ENCODE measurements around the gene CNTNAP2.

Gene CNTNAP2

DNA sequence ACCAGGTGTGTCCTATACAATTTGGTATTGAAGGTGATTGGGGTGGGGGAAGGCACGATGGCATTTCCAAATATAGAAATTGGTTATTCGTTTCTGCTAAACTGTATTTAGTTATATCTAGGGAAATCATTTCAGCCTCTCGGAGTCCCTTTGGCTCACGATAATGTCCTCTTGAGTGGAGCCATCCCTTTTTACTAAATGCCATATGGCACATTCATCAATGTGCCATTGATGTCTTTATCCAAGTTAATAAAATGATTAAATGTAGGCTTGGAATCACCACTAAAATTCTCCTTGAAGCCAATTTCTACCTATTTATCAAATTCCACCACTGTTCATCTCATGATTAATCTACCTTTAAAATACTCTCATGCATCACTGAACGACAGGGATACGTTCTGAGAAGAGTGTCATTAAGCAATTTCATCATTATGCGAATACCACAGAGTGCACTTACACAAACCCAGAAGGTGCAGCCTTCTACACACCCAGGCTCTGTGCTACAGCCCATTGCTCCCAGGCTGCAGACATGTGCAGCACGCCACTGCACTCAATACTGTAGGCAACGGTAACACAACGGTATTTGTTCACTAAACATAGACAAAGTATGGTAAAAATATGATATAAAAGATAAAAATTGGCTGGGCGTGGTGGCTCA is 2254.8 kb downstream of the CNTNAP2 start:
- no peak for TF ChIP-seq EZH2phosphoT487 (conservative IDR thresholded peaks at IDR 0.05; ENCODE audit: low read length)
- TF ChIP-seq, protein P1, sequence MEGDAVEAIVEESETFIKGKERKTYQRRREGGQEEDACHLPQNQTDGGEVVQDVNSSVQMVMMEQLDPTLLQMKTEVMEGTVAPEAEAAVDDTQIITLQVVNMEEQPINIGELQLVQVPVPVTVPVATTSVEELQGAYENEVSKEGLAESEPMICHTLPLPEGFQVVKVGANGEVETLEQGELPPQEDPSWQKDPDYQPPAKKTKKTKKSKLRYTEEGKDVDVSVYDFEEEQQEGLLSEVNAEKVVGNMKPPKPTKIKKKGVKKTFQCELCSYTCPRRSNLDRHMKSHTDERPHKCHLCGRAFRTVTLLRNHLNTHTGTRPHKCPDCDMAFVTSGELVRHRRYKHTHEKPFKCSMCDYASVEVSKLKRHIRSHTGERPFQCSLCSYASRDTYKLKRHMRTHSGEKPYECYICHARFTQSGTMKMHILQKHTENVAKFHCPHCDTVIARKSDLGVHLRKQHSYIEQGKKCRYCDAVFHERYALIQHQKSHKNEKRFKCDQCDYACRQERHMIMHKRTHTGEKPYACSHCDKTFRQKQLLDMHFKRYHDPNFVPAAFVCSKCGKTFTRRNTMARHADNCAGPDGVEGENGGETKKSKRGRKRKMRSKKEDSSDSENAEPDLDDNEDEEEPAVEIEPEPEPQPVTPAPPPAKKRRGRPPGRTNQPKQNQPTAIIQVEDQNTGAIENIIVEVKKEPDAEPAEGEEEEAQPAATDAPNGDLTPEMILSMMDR (IDR thresholded peaks at IDR 0.05; ENCODE audit: insufficient read depth, low read length, poor library complexity, severe bottlenecking): no peak
- Histone ChIP-seq H3K4me2 (ENCODE audit: low read depth, low read length, poor library complexity, severe bottlenecking) (no peak overlapping the region), H3K9me2 (replicated peaks; ENCODE audit: insufficient read depth, low read length) (no peaks in the 10 kb centered on the region), H2AFZ (ENCODE audit: low read depth, low read length, severe bottlenecking) (no peak overlapping the region), H3K9ac (ENCODE audit: low read length) (no peak overlapping the region), H3F3A (ENCODE audit: insufficient read depth) (no peaks in the 10 kb centered on the region), H3K27ac (ENCODE audit: low read depth, low read length) (no peak overlapping the region), H3K4me3 (ENCODE audit: insufficient read depth, low read length, poor library complexity, severe bottlenecking) (no peak overlapping the region), H3K9me3 (ENCODE audit: insufficient read depth, low read length) (no peaks in the 10 kb centered on the region), H3K79me2 (ENCODE audit: insufficient read depth, low read length) (no peaks in the 10 kb centered on the region), H3K27me3 (ENCODE audit: low read length) (no peaks in the 10 kb centered on the region), H4K20me1 (ENCODE audit: low read depth, low read length) (no peaks in the 10 kb centered on the region), H3K36me3 (ENCODE audit: low read length) (no peaks in the 10 kb centered on the region)

DNA sequence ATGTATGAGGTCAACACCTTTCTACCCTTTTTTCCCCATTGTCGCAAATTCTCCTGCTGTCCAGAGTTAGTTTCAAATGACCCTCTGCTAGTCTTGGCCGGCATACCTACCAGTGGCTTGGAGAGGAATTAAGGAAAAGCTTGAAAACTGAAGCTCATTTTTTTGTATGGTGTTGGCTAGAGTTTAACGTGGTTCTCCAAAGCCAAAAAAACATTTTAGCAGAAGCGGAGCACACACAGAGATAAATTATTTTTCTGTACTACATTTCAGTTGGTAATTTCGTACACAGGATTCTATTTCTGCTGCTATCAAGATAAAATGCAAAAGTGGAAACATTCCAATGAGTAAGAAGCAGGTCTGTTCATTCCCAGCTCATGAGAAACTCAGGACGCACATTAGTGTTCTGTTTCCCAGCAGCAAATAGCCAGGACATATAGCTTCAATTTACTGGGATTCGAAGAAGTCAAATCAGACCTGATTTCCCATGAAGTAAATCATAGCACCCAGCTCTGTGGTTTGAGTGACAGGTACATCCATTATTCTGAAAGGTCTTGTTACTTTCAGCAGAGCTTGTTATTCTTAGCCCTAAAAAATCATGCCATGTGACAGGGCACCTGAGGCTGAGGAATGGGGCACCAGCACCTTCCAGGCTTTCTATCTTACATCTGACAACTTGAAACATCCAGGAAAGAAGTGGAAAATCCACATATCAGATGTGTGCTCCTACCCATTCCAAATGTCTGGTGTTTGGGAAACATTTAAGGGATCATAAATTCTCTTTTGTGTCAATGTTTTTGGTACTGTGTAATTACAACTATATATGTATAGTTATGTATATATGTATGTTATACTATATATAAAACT is 2258.0 kb downstream of the CNTNAP2 start:
- no peak overlapping the region for H3K4me2 ChIP-seq (ENCODE audit: low read depth, low read length, poor library complexity, severe bottlenecking)
- H2AFZ ChIP-seq (ENCODE audit: low read depth, low read length, severe bottlenecking): no peak overlapping the region
- H3K4me3 ChIP-seq (ENCODE audit: insufficient read depth, low read length, poor library complexity, severe bottlenecking): no peak overlapping the region
- H3K9ac ChIP-seq (ENCODE audit: low read length): no peak overlapping the region
- TF ChIP-seq, protein P1 (IDR thresholded peaks at IDR 0.05; ENCODE audit: insufficient read depth, low read length, poor library complexity, severe bottlenecking): no peak
- no peak for TF ChIP-seq EZH2phosphoT487 (conservative IDR thresholded peaks at IDR 0.05; ENCODE audit: low read length)
- no peaks in the 10 kb centered on the region for H3K9me2 ChIP-seq (replicated peaks; ENCODE audit: insufficient read depth, low read length)
- no peaks in the 10 kb centered on the region for H3K27me3 ChIP-seq (ENCODE audit: low read length)
- no peaks in the 10 kb centered on the region for H3K79me2 ChIP-seq (ENCODE audit: insufficient read depth, low read length)
- no peaks in the 10 kb centered on the region for H4K20me1 ChIP-seq (ENCODE audit: low read depth, low read length)
- H3F3A ChIP-seq (ENCODE audit: insufficient read depth): no peaks in the 10 kb centered on the region
- H3K36me3 ChIP-seq (ENCODE audit: low read length): no peaks in the 10 kb centered on the region
- no peaks in the 10 kb centered on the region for H3K9me3 ChIP-seq (ENCODE audit: insufficient read depth, low read length)
- no peak overlapping the region for H3K27ac ChIP-seq (ENCODE audit: low read depth, low read length)

DNA sequence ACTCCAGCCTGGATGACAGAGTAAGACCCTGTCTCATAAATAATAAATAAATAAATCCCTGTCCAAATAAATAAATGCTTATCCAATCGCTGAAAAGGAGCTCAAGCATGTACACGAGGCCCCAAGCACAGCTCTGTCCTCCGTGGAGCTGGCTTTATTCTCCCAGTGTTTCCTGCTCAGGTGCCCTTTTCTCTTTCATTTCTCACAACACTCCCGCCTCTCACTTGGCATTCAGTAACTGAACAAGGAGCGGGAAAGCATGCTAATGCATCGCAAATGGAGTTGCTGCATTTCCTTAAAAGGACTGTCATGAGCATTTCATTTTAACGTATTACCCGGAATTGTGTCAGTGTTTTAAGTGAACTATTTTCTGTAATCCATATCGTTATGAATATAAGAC is 2263.1 kb downstream of the CNTNAP2 start:
- H3K4me3 ChIP-seq (ENCODE audit: insufficient read depth, low read length, poor library complexity, severe bottlenecking): no peak overlapping the region

More for the DNA sequence above, 2263.1 kb downstream of the CNTNAP2 start:
- H3K4me2 ChIP-seq (ENCODE audit: low read depth, low read length, poor library complexity, severe bottlenecking): no peak overlapping the region
- TF ChIP-seq EZH2phosphoT487 (conservative IDR thresholded peaks at IDR 0.05; ENCODE audit: low read length): no peak
- TF ChIP-seq, protein P1 (IDR thresholded peaks at IDR 0.05; ENCODE audit: insufficient read depth, low read length, poor library complexity, severe bottlenecking): no peak
- H3K27me3 ChIP-seq (ENCODE audit: low read length): no peaks in the 10 kb centered on the region
- H3F3A ChIP-seq (ENCODE audit: insufficient read depth): no peaks in the 10 kb centered on the region
- no peaks in the 10 kb centered on the region for H3K79me2 ChIP-seq (ENCODE audit: insufficient read depth, low read length)
- no peaks in the 10 kb centered on the region for H4K20me1 ChIP-seq (ENCODE audit: low read depth, low read length)
- no peak overlapping the region for H3K9ac ChIP-seq (ENCODE audit: low read length)
- no peak overlapping the region for H3K27ac ChIP-seq (ENCODE audit: low read depth, low read length)
- H3K36me3 ChIP-seq (ENCODE audit: low read length): no peaks in the 10 kb centered on the region
- H3K9me2 ChIP-seq (replicated peaks; ENCODE audit: insufficient read depth, low read length): no peaks in the 10 kb centered on the region; the same call in 1 of the 2 replicates
- H3K9me3 ChIP-seq (ENCODE audit: insufficient read depth, low read length): no peaks in the 10 kb centered on the region
- H2AFZ ChIP-seq (ENCODE audit: low read depth, low read length, severe bottlenecking): no peak overlapping the region
